ENCODE data around the gene BEST1. TPM values are rescaled to one million over a fixed set of nuclear protein-coding genes. Genes with fewer than 3 reads are reported as not detected.

BEST1 gene
- total RNA-seq (2022; extraction: Qiagen RNA extraction), result 1.3 to 5.6 TPM (median 1.6 TPM) in 5 replicates

DNA sequence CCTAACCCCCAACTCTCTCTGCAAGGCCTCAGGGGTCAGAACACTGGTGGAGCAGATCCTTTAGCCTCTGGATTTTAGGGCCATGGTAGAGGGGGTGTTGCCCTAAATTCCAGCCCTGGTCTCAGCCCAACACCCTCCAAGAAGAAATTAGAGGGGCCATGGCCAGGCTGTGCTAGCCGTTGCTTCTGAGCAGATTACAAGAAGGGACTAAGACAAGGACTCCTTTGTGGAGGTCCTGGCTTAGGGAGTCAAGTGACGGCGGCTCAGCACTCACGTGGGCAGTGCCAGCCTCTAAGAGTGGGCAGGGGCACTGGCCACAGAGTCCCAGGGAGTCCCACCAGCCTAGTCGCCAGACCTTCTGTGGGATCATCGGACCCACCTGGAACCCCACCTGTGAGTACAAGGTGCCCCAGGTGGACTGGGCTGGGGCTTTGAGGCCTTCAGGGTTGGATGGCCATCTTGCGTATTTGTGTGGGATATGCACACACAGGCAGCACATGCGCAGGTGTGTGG is at the start of gene BEST1:
BEST1 (plus strand) TSS at position 317 of the 513 bp plus-strand sequence. CDS start 1,456 bp downstream, outside the sequence.

DNA sequence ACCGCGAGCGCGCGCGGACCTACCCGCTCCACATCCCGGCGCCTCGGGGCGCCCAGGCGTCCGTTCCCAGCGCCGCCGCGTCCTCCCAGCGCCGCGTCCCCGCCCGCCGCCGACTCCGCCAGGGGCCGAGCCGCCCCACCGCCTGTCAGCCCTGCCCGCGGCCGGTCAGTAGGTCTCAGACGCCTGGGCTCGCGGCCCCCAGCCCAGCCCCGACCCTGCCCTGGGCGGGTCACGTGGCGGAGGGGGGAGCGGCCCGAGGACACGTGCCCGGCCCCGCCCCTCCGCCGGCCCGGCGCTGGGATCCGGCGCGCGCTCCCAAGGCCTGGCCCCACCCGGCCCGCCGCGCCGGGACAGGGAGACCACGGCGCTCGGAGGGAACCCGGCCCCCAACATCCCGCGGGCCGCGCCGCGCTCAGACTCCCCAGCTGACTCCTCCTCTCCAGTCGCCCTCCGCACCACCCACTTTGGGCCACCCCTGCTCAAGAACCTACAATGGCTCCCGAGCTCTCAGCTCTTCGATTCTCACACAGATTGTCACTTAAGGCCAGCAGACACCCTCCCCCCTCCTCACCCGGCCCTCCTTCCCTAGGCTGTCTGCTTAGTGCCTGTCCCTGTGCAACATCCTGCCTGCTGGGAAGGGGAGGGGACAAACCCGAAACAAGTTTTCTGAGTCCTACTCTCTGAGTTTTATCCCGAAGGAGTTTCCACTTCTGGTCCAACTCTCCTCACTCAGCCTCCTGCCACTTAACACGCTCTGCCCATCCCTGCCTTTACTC is 32.6 kb upstream of the BEST1 start, which contains the start of gene RAB3IL1:
RAB3IL1 (minus strand) TSS at position 233 of the 776 bp plus-strand sequence; CDS start at position 34, 199 bp downstream.

GRCh38 chr11:61967116-61967923 is 17.2 kb downstream of the BEST1 start, which contains the start of gene FTH1:
FTH1 (minus strand) TSS chr11:61967634; CDS start chr11:61967425, 209 bp downstream.

Other genes starting within 250 kb of the BEST1 start
- gene MYRF, start 197.7 kb upstream of the BEST1 start, total RNA-seq (2022; extraction: Qiagen RNA extraction), result 12.7 to 21.6 TPM (median 18.9 TPM) in 5 replicates
- 170 to 298 TPM (median 191 TPM) in 5 replicates for gene TMEM258, start 157.8 kb upstream of the BEST1 start, total RNA-seq (2022; extraction: Qiagen RNA extraction)
- gene FEN1, start 157.4 kb upstream of the BEST1 start, total RNA-seq (2022; extraction: Qiagen RNA extraction), result 91.0 to 106 TPM (median 96.1 TPM) in 5 replicates
- 179 to 276 TPM (median 220 TPM) in 5 replicates for gene FADS1, start 133.3 kb upstream of the BEST1 start, total RNA-seq (2022; extraction: Qiagen RNA extraction)
- 329 to 455 TPM (median 388 TPM) in 5 replicates for gene FADS2, start 122.1 kb upstream of the BEST1 start, total RNA-seq (2022; extraction: Qiagen RNA extraction)
- gene FADS3, start 58.8 kb upstream of the BEST1 start, total RNA-seq (2022; extraction: Qiagen RNA extraction), result 55.7 to 91.5 TPM (median 78.5 TPM) in 5 replicates
- 17.7 to 26.3 TPM (median 21.6 TPM) in 5 replicates for gene RAB3IL1, start 32.8 kb upstream of the BEST1 start, total RNA-seq (2022; extraction: Qiagen RNA extraction)
- gene FTH1, start 17.3 kb downstream of the BEST1 start, total RNA-seq (2022; extraction: Qiagen RNA extraction), result 12,177 to 22,454 TPM (median 20,238 TPM) in 5 replicates
- 42.4 to 64.7 TPM (median 60.5 TPM) in 5 replicates for gene INCENP, start 173.7 kb downstream of the BEST1 start, total RNA-seq (2022; extraction: Qiagen RNA extraction)
- gene SCGB1D1, start 239.9 kb downstream of the BEST1 start, total RNA-seq (2022; extraction: Qiagen RNA extraction), result not detected in 5 replicates